H9 (cell line): Measurements from ENCODE around the gene TMEM123. TPM values are rescaled to one million over a fixed set of nuclear protein-coding genes. Genes with fewer than 3 reads are reported as not detected.

Experiments used
- DNase-seq: peaks from one replicate; pipeline ENCODE4 v3.0.0-alpha.2; 2017
- H2AFZ ChIP-seq: one replicate; pipeline ENCODE4 v1.6.1; 2013; ENCODE audit warnings: mild to moderate bottlenecking, low read length, control low read depth, moderate library complexity
- H2AK5ac ChIP-seq: 2 replicates; pipeline ENCODE4 v1.6.1; 2013; ENCODE audit warnings: low read length, control low read depth, mixed read lengths; ENCODE audit not compliant: insufficient read length
- H2BK120ac ChIP-seq: one replicate; pipeline ENCODE4 v1.6.1; 2013; ENCODE audit warnings: low read depth, mild to moderate bottlenecking, low read length, control low read depth, inconsistent platforms; ENCODE audit not compliant: poor library complexity, severe bottlenecking
- H2BK12ac ChIP-seq: 2 replicates; pipeline ENCODE4 v1.6.1; 2013; ENCODE audit warnings: low read length, control low read depth, mixed read lengths, low read depth; ENCODE audit not compliant: insufficient read length
- H2BK15ac ChIP-seq: 2 replicates; pipeline ENCODE4 v1.6.1; 2013; ENCODE audit warnings: low read depth, low read length, control low read depth
- H2BK20ac ChIP-seq: one replicate; pipeline ENCODE4 v1.6.1; 2013; ENCODE audit warnings: low read depth, mild to moderate bottlenecking, low read length, control low read depth, inconsistent platforms; ENCODE audit not compliant: poor library complexity, severe bottlenecking
- H2BK5ac ChIP-seq: 2 replicates; pipeline ENCODE4 v1.6.1; 2013; ENCODE audit warnings: low read length, control low read depth, mixed read lengths; ENCODE audit not compliant: insufficient read length
- H3K14ac ChIP-seq: 2 replicates; pipeline ENCODE4 v1.6.1; 2013; ENCODE audit warnings: low read length, control low read depth; ENCODE audit not compliant: insufficient read depth
- H3K18ac ChIP-seq: 2 replicates; pipeline ENCODE4 v1.6.1; 2013; ENCODE audit warnings: low read depth, mild to moderate bottlenecking, mixed read lengths, low read length, control low read depth; ENCODE audit not compliant: insufficient read length
- H3K23ac ChIP-seq: 2 replicates; pipeline ENCODE4 v1.6.1; 2013; ENCODE audit warnings: low read length, control low read depth, mixed read lengths, low read depth; ENCODE audit not compliant: insufficient read length
- H3K23me2 ChIP-seq: 2 replicates; pipeline ENCODE4 v1.6.1; 2013; ENCODE audit warnings: low read depth, mild to moderate bottlenecking, mixed read lengths, low read length, control low read depth; ENCODE audit not compliant: insufficient read length, poor library complexity, severe bottlenecking
- H3K27ac ChIP-seq: 2 replicates; pipeline ENCODE4 v1.5.1; 2013; ENCODE audit warnings: low read length, control low read depth, mixed read lengths, low read depth; ENCODE audit not compliant: insufficient read length
- H3K27me3 ChIP-seq: 2 replicates; pipeline ENCODE4 v1.6.1; 2013; ENCODE audit warnings: low read length, control low read depth, inconsistent platforms; ENCODE audit not compliant: insufficient read depth
- H3K4ac ChIP-seq: 2 replicates; pipeline ENCODE4 v1.6.1; 2013; ENCODE audit warnings: low read depth, mild to moderate bottlenecking, control low read depth, inconsistent platforms, low read length, moderate library complexity
- H3K4me1 ChIP-seq: 2 replicates; pipeline ENCODE4 v1.6.1; 2013; ENCODE audit warnings: low read length, control low read depth, inconsistent platforms; ENCODE audit not compliant: insufficient read depth
- H3K4me2 ChIP-seq: 2 replicates; pipeline ENCODE4 v1.6.1; 2013; ENCODE audit warnings: low read length, control low read depth, mixed read lengths; ENCODE audit not compliant: insufficient read length, insufficient read depth
- H3K56ac ChIP-seq: 2 replicates; pipeline ENCODE4 v1.6.1; 2013; ENCODE audit warnings: low read depth, mild to moderate bottlenecking, mixed read lengths, low read length, control low read depth; ENCODE audit not compliant: insufficient read length
- H3K79me1 ChIP-seq: 2 replicates; pipeline ENCODE4 v1.6.1; 2013; ENCODE audit warnings: low read depth, mild to moderate bottlenecking, moderate library complexity, low read length, control low read depth, inconsistent platforms; ENCODE audit not compliant: insufficient read depth, poor library complexity, severe bottlenecking
- H3K79me2 ChIP-seq: 2 replicates; pipeline ENCODE4 v1.6.1; 2013; ENCODE audit warnings: low read length, control low read depth, inconsistent platforms; ENCODE audit not compliant: insufficient read depth
- H3K9ac ChIP-seq: 2 replicates; pipeline ENCODE4 v1.6.1; 2013; ENCODE audit warnings: low read length, control low read depth, mixed read lengths; ENCODE audit not compliant: insufficient read length; ENCODE audit errors: extremely low read depth
- H3K9me3 ChIP-seq: one replicate; pipeline ENCODE4 v1.6.1; 2013; ENCODE audit warnings: low read depth, low read length, inconsistent platforms; ENCODE audit not compliant: control insufficient read depth
- H3T11ph ChIP-seq: one replicate; pipeline ENCODE4 v1.6.1; 2013; ENCODE audit warnings: mild to moderate bottlenecking, low read length, control low read depth, inconsistent platforms
- H4K20me1 ChIP-seq: one replicate; pipeline ENCODE4 v1.6.1; 2013; ENCODE audit not compliant: control insufficient read depth, insufficient read length, insufficient read depth
- H4K5ac ChIP-seq: 2 replicates; pipeline ENCODE4 v1.6.1; 2013; ENCODE audit warnings: low read depth, mild to moderate bottlenecking, mixed read lengths, low read length, control low read depth; ENCODE audit not compliant: insufficient read length
- H4K8ac ChIP-seq: replicated peaks from 2 replicates; pipeline ENCODE4 v1.6.1; 2013; ENCODE audit warnings: low read length, control low read depth, mixed read lengths, low read depth; ENCODE audit not compliant: insufficient read length
- H4K91ac ChIP-seq: 2 replicates; pipeline ENCODE4 v1.6.1; 2013; ENCODE audit warnings: low read depth, mild to moderate bottlenecking, moderate library complexity, mixed read lengths, low read length, control low read depth; ENCODE audit not compliant: insufficient read length
- H3K27ac Mint-ChIP-seq, 3 experiments: 2 replicates in 2 of 3; 3 replicates in 1 of 3; pipeline ENCODE4 v1.8.0; 2020 to 2021; ENCODE audit warnings: mixed read lengths in 3 of 3, mild to moderate bottlenecking in 1 of 3, moderate library complexity in 1 of 3
- H3K27me3 Mint-ChIP-seq: 2 replicates; pipeline ENCODE4 v1.8.0; 2021; ENCODE audit warnings: low read depth, mild to moderate bottlenecking, moderate library complexity, mixed read lengths
- H3K36me3 Mint-ChIP-seq, 3 experiments: 2 replicates in 2 of 3; 3 replicates in 1 of 3; pipeline ENCODE4 v1.8.0; 2020 to 2021; ENCODE audit warnings: low read depth in 3 of 3, mixed read lengths in 3 of 3; ENCODE audit not compliant: insufficient read depth in 1 of 3
- H3K4me1 Mint-ChIP-seq, 2 experiments: 2 replicates each; pipeline ENCODE4 v1.8.0; 2020; ENCODE audit warnings: mixed read lengths in 2 of 2
- H3K4me3 Mint-ChIP-seq, 2 experiments: 2 replicates in 1 of 2; 3 replicates in 1 of 2; pipeline ENCODE4 v1.8.0; 2020 to 2021; ENCODE audit warnings: mild to moderate bottlenecking in 2 of 2, mixed read lengths in 2 of 2, moderate library complexity in 1 of 2
- H3K9me3 Mint-ChIP-seq, 2 experiments: 2 replicates in 1 of 2; 3 replicates in 1 of 2; pipeline ENCODE4 v1.8.0; 2020; ENCODE audit warnings: mild to moderate bottlenecking in 2 of 2, mixed read lengths in 2 of 2, moderate library complexity in 1 of 2
- CTCF ChIP-seq: fragments of 200-600 bp; sonication (generic); conservative IDR thresholded peaks from 3 replicates; pipeline ENCODE4 v1.8.0; 2021; ENCODE audit warnings: antibody characterized with exemption, mild to moderate bottlenecking
- WGBS: extraction: QIAGEN DNeasy Blood & Tissue Kit; methylation state at CpG from one replicate; pipeline ENCODE4 v1.1.7; 2013; ENCODE audit warnings: missing lambda C conversion rate, low lambda C conversion rate, mixed read lengths; ENCODE audit not compliant: insufficient read length; ENCODE audit errors: extremely low coverage; 5-methylcytosine and 5-hydroxymethylcytosine counted together
- total RNA-seq: library from RNA; stranded (reverse); gene quantifications from 2 replicates; pipeline ENCODE4 v1.2.1, GENCODE V29; 2021

The TMEM123 gene
- total RNA-seq, 1 experiment from 2014 or later = 76.7 TPM

- Mint-ChIP-seq H3K27ac (no peak overlapping the region), H3K4me3 (no peak overlapping the region), H3K4me1 (peaks cover 6% of the 10 kb centered on the region in 2 experiments), H3K9me3 (no peaks in the 10 kb centered on the region), H3K27me3 (no peaks in the 10 kb centered on the region), H3K36me3 (no peaks in the 10 kb centered on the region)
- no peak overlapping the region for H4K8ac ChIP-seq
- WGBS = no CpG with 5 or more reads among the region's 2 CpGs
- DNase-seq = no peak
- no peak overlapping the region for H4K91ac ChIP-seq
- no peaks in the 10 kb centered on the region for H3K9me3 ChIP-seq
- H2BK12ac ChIP-seq = no peak overlapping the region
- H3K9ac ChIP-seq = no peak overlapping the region
- H3K18ac ChIP-seq = no peak overlapping the region
- H3K4me2 ChIP-seq = no peak overlapping the region
- H2BK120ac ChIP-seq = no peak overlapping the region
- H2BK5ac ChIP-seq = no peak overlapping the region
- H3K14ac ChIP-seq = no peak overlapping the region
- no peak overlapping the region for H3K27ac ChIP-seq
- H3K23me2 ChIP-seq = no peaks in the 10 kb centered on the region
- H4K20me1 ChIP-seq = no peaks in the 10 kb centered on the region
- H2AK5ac ChIP-seq = no peak overlapping the region
- no peak overlapping the region for H2AFZ ChIP-seq
- H2BK15ac ChIP-seq = no peak overlapping the region
- no peaks in the 10 kb centered on the region for H3K4me1 ChIP-seq
- no peak overlapping the region for H3T11ph ChIP-seq
- H3K79me1 ChIP-seq = no peaks in the 10 kb centered on the region
- TF ChIP-seq CTCF = no peak
- H4K5ac ChIP-seq = no peak overlapping the region
- H3K56ac ChIP-seq = no peak overlapping the region
- H3K27me3 ChIP-seq = no peaks in the 10 kb centered on the region
- H3K79me2 ChIP-seq = no peaks in the 10 kb centered on the region
- no peak overlapping the region for H2BK20ac ChIP-seq
- H3K4ac ChIP-seq = no peak overlapping the region
- no peak overlapping the region for H3K23ac ChIP-seq
Observed at GRCh38 chr11:102491969-102492368, 39.4 kb upstream of the TMEM123 start.
